Astrocyte (in vitro differentiated cells and primary cell): Measurements from ENCODE around the gene TBX6. TPM values are rescaled to one million over a fixed set of nuclear protein-coding genes. Genes with fewer than 3 reads are reported as not detected.
"Not testable (repeated sequence)": the region's sequence is repeated elsewhere in the genome, so short reads cannot be mapped to it uniquely, and the experiment has no call there.

ENCODE experiments used
- DNase-seq: peaks from one replicate; pipeline ENCODE4 v3.0.0-alpha.2; 2010; ENCODE audit warnings: low read depth
- FAIRE-seq: peaks from 2 replicates; lab custom pipeline; 2011; peaks lifted over from hg19 to GRCh38; lab: Jason Lieb, UNC
- H2AFZ ChIP-seq: 2 replicates; pipeline ENCODE4 v1.6.0; 2012; ENCODE audit warnings: low read depth, low read length, inconsistent platforms
- H3K27ac ChIP-seq: 2 replicates; pipeline ENCODE4 v1.5.1; 2011; ENCODE audit warnings: low read depth, low read length, inconsistent platforms
- H3K27me3 ChIP-seq: 2 replicates; pipeline ENCODE4 v1.6.0; 2011; ENCODE audit warnings: low read length, inconsistent platforms; ENCODE audit not compliant: insufficient read depth
- H3K36me3 ChIP-seq: 2 replicates; pipeline ENCODE4 v1.5.1; 2011; ENCODE audit warnings: low read length, inconsistent platforms; ENCODE audit not compliant: insufficient read depth
- H3K4me1 ChIP-seq: 2 replicates; pipeline ENCODE4 v1.5.1; 2011; ENCODE audit warnings: low read length, inconsistent platforms; ENCODE audit not compliant: insufficient read depth
- H3K4me2 ChIP-seq: 2 replicates; pipeline ENCODE4 v1.6.0; 2012; ENCODE audit warnings: low read length, inconsistent platforms
- H3K4me3 ChIP-seq: 2 replicates; pipeline ENCODE4 v1.5.1; 2011; ENCODE audit warnings: low read depth, mild to moderate bottlenecking, low read length, inconsistent platforms; ENCODE audit not compliant: insufficient read depth
- H3K79me2 ChIP-seq: 2 replicates; pipeline ENCODE4 v1.6.0; 2012; ENCODE audit warnings: mild to moderate bottlenecking, low read length, inconsistent platforms; ENCODE audit not compliant: insufficient read depth
- H3K9ac ChIP-seq: 2 replicates; pipeline ENCODE4 v1.6.0; 2012; ENCODE audit warnings: mild to moderate bottlenecking, low read length, inconsistent platforms
- H3K9me3 ChIP-seq: 2 replicates; pipeline ENCODE4 v1.5.1; 2012; ENCODE audit warnings: low read depth, mild to moderate bottlenecking, low read length, inconsistent platforms; ENCODE audit not compliant: insufficient read depth
- H4K20me1 ChIP-seq: 2 replicates; pipeline ENCODE4 v1.6.0; 2012; ENCODE audit warnings: low read length, inconsistent platforms; ENCODE audit not compliant: insufficient read depth
- H3K27ac Mint-ChIP-seq: one replicate; pipeline ENCODE4 v1.8.0; 2021; ENCODE audit warnings: mild to moderate bottlenecking, mixed read lengths; ENCODE audit not compliant: unreplicated experiment
- H3K27me3 Mint-ChIP-seq: one replicate; pipeline ENCODE4 v1.8.0; 2021; ENCODE audit warnings: low read depth, mixed read lengths; ENCODE audit not compliant: unreplicated experiment
- H3K36me3 Mint-ChIP-seq: one replicate; pipeline ENCODE4 v1.8.0; 2021; ENCODE audit warnings: low read depth, mixed read lengths; ENCODE audit not compliant: unreplicated experiment
- H3K4me1 Mint-ChIP-seq: one replicate; pipeline ENCODE4 v1.8.0; 2021; ENCODE audit warnings: low read depth, mixed read lengths; ENCODE audit not compliant: unreplicated experiment
- H3K4me3 Mint-ChIP-seq: one replicate; pipeline ENCODE4 v1.8.0; 2021; ENCODE audit warnings: mild to moderate bottlenecking, moderate library complexity, mixed read lengths; ENCODE audit not compliant: unreplicated experiment
- H3K9me3 Mint-ChIP-seq: one replicate; pipeline ENCODE4 v1.8.0; 2021; ENCODE audit warnings: mild to moderate bottlenecking, mixed read lengths; ENCODE audit not compliant: unreplicated experiment
- EZH2 ChIP-seq: IDR thresholded peaks from 2 replicates; pipeline ENCODE4 v1.6.1; 2012; ENCODE audit warnings: mild to moderate bottlenecking, low read length, inconsistent platforms; ENCODE audit not compliant: insufficient read depth
- total RNA-seq: library from RNA; stranded (reverse); gene quantifications from 2 replicates; pipeline ENCODE4 v1.2.1, GENCODE V29; 2021
- TF ChIP-seq, protein P1 (sequence below): IDR thresholded peaks from 2 replicates; pipeline ENCODE4 v1.5.1; 2011; ENCODE audit warnings: low read depth, mild to moderate bottlenecking, inconsistent platforms, low read length, moderate library complexity; ENCODE audit not compliant: insufficient read depth

TBX6 gene
- total RNA-seq, 1 donor from 2014 or later = 0.27 TPM

GRCh38 chr16:30131869-30132475 lies 40.2 kb upstream of the TBX6 start:
- Mint-ChIP-seq H3K27ac (no peak overlapping the region), H3K4me1 (no peaks in the 10 kb centered on the region), H3K36me3 (no peaks in the 10 kb centered on the region), H3K27me3 (peaks cover 17% of the 10 kb centered on the region), H3K4me3 (no peak overlapping the region), H3K9me3 (no peaks in the 10 kb centered on the region)
- Histone ChIP-seq H3K36me3 (no peaks in the 10 kb centered on the region), H3K27ac (no peak overlapping the region), H3K9ac (no peak overlapping the region), H3K4me3 (no peak overlapping the region), H4K20me1 (no peaks in the 10 kb centered on the region), H3K9me3 (no peaks in the 10 kb centered on the region), H2AFZ (no peak overlapping the region), H3K4me2 (no peak overlapping the region), H3K27me3 (no peaks in the 10 kb centered on the region), H3K79me2 (no peaks in the 10 kb centered on the region), H3K4me1 (no peaks in the 10 kb centered on the region)
- no peak for FAIRE-seq
- no peak for TF ChIP-seq EZH2
- TF ChIP-seq, protein P1, sequence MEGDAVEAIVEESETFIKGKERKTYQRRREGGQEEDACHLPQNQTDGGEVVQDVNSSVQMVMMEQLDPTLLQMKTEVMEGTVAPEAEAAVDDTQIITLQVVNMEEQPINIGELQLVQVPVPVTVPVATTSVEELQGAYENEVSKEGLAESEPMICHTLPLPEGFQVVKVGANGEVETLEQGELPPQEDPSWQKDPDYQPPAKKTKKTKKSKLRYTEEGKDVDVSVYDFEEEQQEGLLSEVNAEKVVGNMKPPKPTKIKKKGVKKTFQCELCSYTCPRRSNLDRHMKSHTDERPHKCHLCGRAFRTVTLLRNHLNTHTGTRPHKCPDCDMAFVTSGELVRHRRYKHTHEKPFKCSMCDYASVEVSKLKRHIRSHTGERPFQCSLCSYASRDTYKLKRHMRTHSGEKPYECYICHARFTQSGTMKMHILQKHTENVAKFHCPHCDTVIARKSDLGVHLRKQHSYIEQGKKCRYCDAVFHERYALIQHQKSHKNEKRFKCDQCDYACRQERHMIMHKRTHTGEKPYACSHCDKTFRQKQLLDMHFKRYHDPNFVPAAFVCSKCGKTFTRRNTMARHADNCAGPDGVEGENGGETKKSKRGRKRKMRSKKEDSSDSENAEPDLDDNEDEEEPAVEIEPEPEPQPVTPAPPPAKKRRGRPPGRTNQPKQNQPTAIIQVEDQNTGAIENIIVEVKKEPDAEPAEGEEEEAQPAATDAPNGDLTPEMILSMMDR = no peak
- DNase-seq = no peak

DNA sequence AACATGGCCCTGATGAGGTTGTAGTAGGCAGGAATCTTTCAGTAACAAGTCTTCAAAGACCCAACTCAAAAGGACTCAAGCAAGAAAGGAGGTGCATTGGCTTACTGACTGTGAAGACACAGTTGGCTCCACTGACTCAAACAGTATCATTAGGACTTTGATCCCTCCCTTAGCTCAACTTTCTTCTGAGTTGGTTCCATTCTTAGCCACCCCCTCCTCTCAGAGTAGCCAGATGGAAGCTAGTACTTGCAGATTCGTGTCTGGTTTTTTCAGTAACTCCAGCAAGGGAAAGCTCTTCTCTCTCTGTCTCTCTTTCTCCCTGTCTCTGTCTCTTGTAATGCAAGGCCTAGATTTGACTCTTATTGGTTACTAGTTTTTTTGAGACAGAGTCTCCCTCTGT lies 36.3 kb upstream of the TBX6 start:
- H3K9ac ChIP-seq = no peak overlapping the region
- H2AFZ ChIP-seq = no peak overlapping the region
- H3K27ac Mint-ChIP-seq = no peak overlapping the region
- H3K27ac ChIP-seq = no peak overlapping the region
- DNase-seq (no peak), FAIRE-seq (no peak)
- H3K27me3 ChIP-seq = no peaks in the 10 kb centered on the region
- H3K4me3 ChIP-seq = no peak overlapping the region
- H3K36me3 Mint-ChIP-seq = no peaks in the 10 kb centered on the region
- H3K4me1 ChIP-seq = peaks cover 3% of the 10 kb centered on the region
- H3K4me3 Mint-ChIP-seq = no peak overlapping the region
- no peaks in the 10 kb centered on the region for H3K9me3 ChIP-seq
- TF ChIP-seq, protein P1 = no peak
- TF ChIP-seq EZH2 = no peak
- H3K27me3 Mint-ChIP-seq = peaks cover 13% of the 10 kb centered on the region
- no peak overlapping the region for H3K4me2 ChIP-seq
- H3K36me3 ChIP-seq = no peaks in the 10 kb centered on the region
- H3K4me1 Mint-ChIP-seq = peaks cover 7% of the 10 kb centered on the region
- H3K9me3 Mint-ChIP-seq = no peaks in the 10 kb centered on the region
- H4K20me1 ChIP-seq = no peaks in the 10 kb centered on the region
- no peaks in the 10 kb centered on the region for H3K79me2 ChIP-seq

GRCh38 chr16:30125690-30126089 lies 34.0 kb upstream of the TBX6 start:
- H2AFZ ChIP-seq, DNase-seq, H4K20me1 ChIP-seq, H3K27me3 Mint-ChIP-seq, H3K4me3 Mint-ChIP-seq, H3K79me2 ChIP-seq, H3K4me3 ChIP-seq, H3K4me2 ChIP-seq, H3K27ac ChIP-seq, H3K9ac ChIP-seq, H3K27me3 ChIP-seq, FAIRE-seq, H3K4me1 Mint-ChIP-seq, H3K27ac Mint-ChIP-seq, H3K36me3 Mint-ChIP-seq, H3K9me3 ChIP-seq, H3K9me3 Mint-ChIP-seq, H3K36me3 ChIP-seq: not testable (repeated sequence)
- H3K4me1 ChIP-seq = peaks cover 17% of the 10 kb centered on the region
